ENCODE data around the gene DIP2C.

Gene DIP2C

DNA sequence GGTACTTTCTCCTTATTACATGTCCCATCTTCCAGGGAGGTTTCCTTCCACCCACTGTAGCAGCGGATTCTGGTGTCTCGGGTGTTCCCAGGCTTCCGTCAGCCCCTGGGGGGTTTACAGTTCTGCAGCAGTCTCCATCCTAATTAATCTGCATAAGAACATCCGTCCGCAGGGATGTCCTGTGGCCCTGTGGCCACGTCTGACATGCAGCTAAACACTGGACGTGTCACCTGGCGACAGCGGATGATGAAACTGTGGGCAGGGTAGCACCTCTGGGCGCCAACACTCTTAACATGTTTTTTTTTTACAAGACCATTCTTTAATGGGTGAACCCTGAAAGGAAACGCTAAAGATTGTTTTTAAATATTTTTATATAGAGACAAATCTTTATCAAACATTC, 58.2 kb downstream of the DIP2C start:
- Histone ChIP-seq H2AFZ (ENCODE audit: low read depth, low read length) (no peak overlapping the region), H3K4me2 (ENCODE audit: insufficient read depth, low read length) (no peak overlapping the region), H3K27ac (ENCODE audit: low read length) (no peak overlapping the region), H3K4me1 (ENCODE audit: insufficient read depth, low read length) (no peaks in the 10 kb centered on the region), H3K36me3 (ENCODE audit: insufficient read depth, low read length) (no peaks in the 10 kb centered on the region), H3K9me3 (ENCODE audit: insufficient read depth, low read length, severe bottlenecking) (no peaks in the 10 kb centered on the region), H3K27me3 (ENCODE audit: insufficient read depth, low read length, poor library complexity) (peaks cover 9% of the 10 kb centered on the region), H3K9ac (ENCODE audit: low read depth, low read length) (no peak overlapping the region), H3K79me2 (ENCODE audit: insufficient read depth, low read length) (no peaks in the 10 kb centered on the region), H4K20me1 (ENCODE audit: insufficient read depth, low read length) (no peaks in the 10 kb centered on the region), H3K4me3 (ENCODE audit: low read depth in 1 of 2, low read length in 2 of 2) (no peak overlapping the region)
- TF ChIP-seq EZH2 (IDR thresholded peaks at IDR 0.05; ENCODE audit: borderline replicate concordance, low read depth, low read length, severe bottlenecking) (no peak), CTCF (IDR thresholded peaks at IDR 0.05; ENCODE audit: borderline replicate concordance, extremely low read depth, low read length, poor library complexity, severe bottlenecking) (no peak)
- ATAC-seq (ENCODE audit: insufficient read depth, low read depth), result no peak
- no peak for DNase-seq

- ATAC-seq (ENCODE audit: insufficient read depth, low read depth), result no peak
- H3K4me3 ChIP-seq (ENCODE audit: low read depth in 1 of 2, low read length in 2 of 2), result no peak overlapping the region
- no peaks in the 10 kb centered on the region for H3K79me2 ChIP-seq (ENCODE audit: insufficient read depth, low read length)
- no peaks in the 10 kb centered on the region for H3K36me3 ChIP-seq (ENCODE audit: insufficient read depth, low read length)
- TF ChIP-seq CTCF (IDR thresholded peaks at IDR 0.05; ENCODE audit: borderline replicate concordance, extremely low read depth, low read length, poor library complexity, severe bottlenecking) (no peak), EZH2 (IDR thresholded peaks at IDR 0.05; ENCODE audit: borderline replicate concordance, low read depth, low read length, severe bottlenecking) (no peak)
- H3K9ac ChIP-seq (ENCODE audit: low read depth, low read length), result no peak overlapping the region
- H3K9me3 ChIP-seq (ENCODE audit: insufficient read depth, low read length, severe bottlenecking), result no peaks in the 10 kb centered on the region
- H3K27me3 ChIP-seq (ENCODE audit: insufficient read depth, low read length, poor library complexity), result peaks cover 6% of the 10 kb centered on the region
- H4K20me1 ChIP-seq (ENCODE audit: insufficient read depth, low read length), result no peaks in the 10 kb centered on the region
- H3K4me2 ChIP-seq (ENCODE audit: insufficient read depth, low read length), result no peak overlapping the region
- no peaks in the 10 kb centered on the region for H3K4me1 ChIP-seq (ENCODE audit: insufficient read depth, low read length)
- no peak overlapping the region for H3K27ac ChIP-seq (ENCODE audit: low read length)
- DNase-seq, result no peak
- H2AFZ ChIP-seq (ENCODE audit: low read depth, low read length), result no peak overlapping the region
These were observed 58.8 kb downstream of the DIP2C start for GRCh38 chr10:630581-631073.

GRCh38 chr10:629186-629998, 60.1 kb downstream of the DIP2C start:
- no peaks in the 10 kb centered on the region for H3K4me1 ChIP-seq (ENCODE audit: insufficient read depth, low read length)
- no peaks in the 10 kb centered on the region for H4K20me1 ChIP-seq (ENCODE audit: insufficient read depth, low read length)
- no peaks in the 10 kb centered on the region for H3K27me3 ChIP-seq (ENCODE audit: insufficient read depth, low read length, poor library complexity)
- no peak overlapping the region for H3K4me2 ChIP-seq (ENCODE audit: insufficient read depth, low read length)
- DNase-seq (no peak), ATAC-seq (ENCODE audit: insufficient read depth, low read depth) (no peak)
- TF ChIP-seq EZH2 (IDR thresholded peaks at IDR 0.05; ENCODE audit: borderline replicate concordance, low read depth, low read length, severe bottlenecking), result no peak
- no peak for TF ChIP-seq CTCF (IDR thresholded peaks at IDR 0.05; ENCODE audit: borderline replicate concordance, extremely low read depth, low read length, poor library complexity, severe bottlenecking)
- H3K9ac ChIP-seq (ENCODE audit: low read depth, low read length), result no peak overlapping the region
- H3K79me2 ChIP-seq (ENCODE audit: insufficient read depth, low read length), result no peaks in the 10 kb centered on the region
- H3K9me3 ChIP-seq (ENCODE audit: insufficient read depth, low read length, severe bottlenecking), result no peaks in the 10 kb centered on the region
- H2AFZ ChIP-seq (ENCODE audit: low read depth, low read length), result no peak overlapping the region
- no peaks in the 10 kb centered on the region for H3K36me3 ChIP-seq (ENCODE audit: insufficient read depth, low read length)
- H3K4me3 ChIP-seq (ENCODE audit: low read depth in 1 of 2, low read length in 2 of 2), result no peak overlapping the region
- H3K27ac ChIP-seq (ENCODE audit: low read length), result no peak overlapping the region

Measured in DND-41 (cell line).